Ascending aorta (tissue), 2 donors: ENCODE measurements around the gene LPAR2. TPM values are rescaled to one million over a fixed set of nuclear protein-coding genes. Genes with fewer than 3 reads are reported as not detected.

Experiments
- DNase-seq, 2 donors: peaks; one replicate each; pipeline ENCODE4 v3.0.0-alpha.2; 2019; ENCODE audit warnings: low spot score in 2 of 2
- H3K27ac ChIP-seq, 2 donors: fragments of 200-600 bp; sonication (generic); one replicate each; pipeline ENCODE4 v1.5.1; 2016 to 2017; ENCODE audit warnings: mild to moderate bottlenecking in 1 of 2
- H3K27me3 ChIP-seq: fragments of 200-600 bp; sonication (generic); one replicate; pipeline ENCODE4 v1.5.1; 2017
- H3K36me3 ChIP-seq, 2 donors: fragments of 200-600 bp; sonication (generic); one replicate each; pipeline ENCODE4 v1.5.1; 2016
- H3K4me1 ChIP-seq, 2 donors: fragments of 200-600 bp; sonication (generic); one replicate each; pipeline ENCODE4 v1.5.1; 2016 to 2017; ENCODE audit warnings: mild to moderate bottlenecking in 1 of 2
- H3K4me3 ChIP-seq, 2 donors: fragments of 200-600 bp; sonication (generic); one replicate each; pipeline ENCODE4 v1.5.1; 2016 to 2017; ENCODE audit warnings: mild to moderate bottlenecking in 1 of 2
- H3K9me3 ChIP-seq, 2 donors: fragments of 200-600 bp; sonication (generic); one replicate each; pipeline ENCODE4 v1.5.1; 2016
- intact Hi-C: fragments of 100-400 bp; cut with DNase I; formaldehyde crosslinking; loops from one replicate; pipeline ENCODE4 v1.15.1; 2023
- total RNA-seq: library from RNA; depleted of rRNA; stranded (reverse); fragments of >200 nt; gene quantifications from one replicate; pipeline ENCODE4 v1.1.0, GENCODE V29; 2016
- TF ChIP-seq, protein P1 (sequence below), 3 experiments: fragments of 200-600 bp in 2 of 3; fragments of 450-650 bp in 1 of 3; sonication (generic) in 2 of 3; IDR thresholded peaks; one replicate each; pipeline ENCODE4 v1.5.1; 2016 to 2019; ENCODE audit warnings: antibody characterized with exemption in 3 of 3, mild to moderate bottlenecking in 1 of 3, moderate library complexity in 1 of 3

Gene LPAR2
- total RNA-seq, 1 donor from 2014 or later, result 0.75 TPM

DNA sequence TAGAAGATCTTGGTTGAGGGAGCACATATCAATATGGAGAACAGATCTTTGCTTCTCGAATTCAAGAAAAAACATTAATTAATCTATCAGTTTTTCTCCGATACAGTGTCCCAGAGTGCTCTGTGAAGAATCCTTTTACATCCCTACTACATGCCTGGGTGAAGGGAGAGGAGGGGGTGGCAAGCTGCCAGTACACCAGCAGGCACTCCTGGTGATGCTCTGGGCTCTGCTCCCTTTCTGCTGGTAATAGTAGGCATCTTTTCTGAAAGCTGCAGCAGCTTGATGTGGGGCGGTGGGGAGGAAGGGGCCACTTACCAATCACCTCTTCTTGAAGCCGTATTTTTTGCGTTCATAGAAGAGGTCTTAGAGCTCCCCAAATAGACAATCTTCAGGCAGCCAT, 40.2 kb downstream of the LPAR2 start:
- intact Hi-C loops, result no loop called here
- Histone ChIP-seq H3K4me1 (no peaks in the 10 kb centered on the region), H3K36me3 (no peaks in the 10 kb centered on the region), H3K27ac (no peak overlapping the region), H3K4me3 (no peak overlapping the region), H3K27me3 (no peaks in the 10 kb centered on the region), H3K9me3 (no peaks in the 10 kb centered on the region)
- DNase-seq, result no peak
- TF ChIP-seq, protein P1, sequence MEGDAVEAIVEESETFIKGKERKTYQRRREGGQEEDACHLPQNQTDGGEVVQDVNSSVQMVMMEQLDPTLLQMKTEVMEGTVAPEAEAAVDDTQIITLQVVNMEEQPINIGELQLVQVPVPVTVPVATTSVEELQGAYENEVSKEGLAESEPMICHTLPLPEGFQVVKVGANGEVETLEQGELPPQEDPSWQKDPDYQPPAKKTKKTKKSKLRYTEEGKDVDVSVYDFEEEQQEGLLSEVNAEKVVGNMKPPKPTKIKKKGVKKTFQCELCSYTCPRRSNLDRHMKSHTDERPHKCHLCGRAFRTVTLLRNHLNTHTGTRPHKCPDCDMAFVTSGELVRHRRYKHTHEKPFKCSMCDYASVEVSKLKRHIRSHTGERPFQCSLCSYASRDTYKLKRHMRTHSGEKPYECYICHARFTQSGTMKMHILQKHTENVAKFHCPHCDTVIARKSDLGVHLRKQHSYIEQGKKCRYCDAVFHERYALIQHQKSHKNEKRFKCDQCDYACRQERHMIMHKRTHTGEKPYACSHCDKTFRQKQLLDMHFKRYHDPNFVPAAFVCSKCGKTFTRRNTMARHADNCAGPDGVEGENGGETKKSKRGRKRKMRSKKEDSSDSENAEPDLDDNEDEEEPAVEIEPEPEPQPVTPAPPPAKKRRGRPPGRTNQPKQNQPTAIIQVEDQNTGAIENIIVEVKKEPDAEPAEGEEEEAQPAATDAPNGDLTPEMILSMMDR (IDR thresholded peaks at IDR 0.05), result no peak

DNA sequence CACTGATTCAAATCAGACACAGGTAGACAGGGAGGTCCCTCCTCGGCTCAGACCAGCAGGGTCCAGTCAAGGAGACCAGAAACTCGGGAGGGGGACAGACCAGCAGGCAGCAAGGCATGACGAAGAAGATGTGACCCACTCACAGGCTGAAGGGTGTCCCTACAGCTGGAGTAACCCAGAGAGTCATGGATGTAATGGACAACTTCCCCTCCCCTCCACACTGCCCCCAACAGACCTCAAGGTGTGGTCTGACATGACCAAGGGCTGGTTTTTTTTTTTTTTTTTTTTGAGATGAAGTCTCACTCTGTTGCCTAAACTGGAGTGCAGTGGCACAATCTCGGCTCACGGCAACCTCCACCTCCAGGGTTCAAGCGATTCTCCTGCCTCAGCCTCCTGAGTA, 43.7 kb downstream of the LPAR2 start:
- no peaks in the 10 kb centered on the region for H3K9me3 ChIP-seq
- intact Hi-C loops, result no loop called here
- no peaks in the 10 kb centered on the region for H3K4me1 ChIP-seq
- H3K27ac ChIP-seq, result no peak overlapping the region
- TF ChIP-seq, protein P1 (IDR thresholded peaks at IDR 0.05), result no peak
- no peak for DNase-seq
- no peaks in the 10 kb centered on the region for H3K36me3 ChIP-seq
- no peak overlapping the region for H3K4me3 ChIP-seq
- H3K27me3 ChIP-seq, result no peaks in the 10 kb centered on the region

DNA sequence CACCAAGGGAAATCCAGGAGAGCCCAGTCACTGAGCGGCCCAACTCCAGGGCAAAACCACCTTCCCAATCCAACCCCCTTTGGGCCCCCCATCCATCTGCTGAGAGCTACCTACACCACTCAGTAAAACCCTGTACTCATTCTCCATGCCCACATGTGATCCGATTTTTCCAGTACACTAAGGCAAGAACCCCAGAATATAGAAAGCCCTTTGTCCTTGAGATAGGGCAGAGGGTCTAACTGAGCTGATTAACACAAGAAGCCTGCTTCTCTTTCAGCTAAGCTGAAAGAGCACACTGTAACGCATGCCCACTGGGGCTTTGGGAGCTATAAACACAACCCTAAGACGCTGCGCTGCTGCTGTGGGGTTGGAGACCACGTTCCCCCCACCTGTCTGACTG, 45.5 kb downstream of the LPAR2 start:
- H3K9me3 ChIP-seq, result no peaks in the 10 kb centered on the region
- no peak overlapping the region for H3K27ac ChIP-seq
- TF ChIP-seq, protein P1 (IDR thresholded peaks at IDR 0.05), result no peak
- no peaks in the 10 kb centered on the region for H3K4me1 ChIP-seq
- no peaks in the 10 kb centered on the region for H3K36me3 ChIP-seq
- no peaks in the 10 kb centered on the region for H3K27me3 ChIP-seq
- no peak overlapping the region for H3K4me3 ChIP-seq
- no peak for DNase-seq
- intact Hi-C loops, result no loop called here

DNA sequence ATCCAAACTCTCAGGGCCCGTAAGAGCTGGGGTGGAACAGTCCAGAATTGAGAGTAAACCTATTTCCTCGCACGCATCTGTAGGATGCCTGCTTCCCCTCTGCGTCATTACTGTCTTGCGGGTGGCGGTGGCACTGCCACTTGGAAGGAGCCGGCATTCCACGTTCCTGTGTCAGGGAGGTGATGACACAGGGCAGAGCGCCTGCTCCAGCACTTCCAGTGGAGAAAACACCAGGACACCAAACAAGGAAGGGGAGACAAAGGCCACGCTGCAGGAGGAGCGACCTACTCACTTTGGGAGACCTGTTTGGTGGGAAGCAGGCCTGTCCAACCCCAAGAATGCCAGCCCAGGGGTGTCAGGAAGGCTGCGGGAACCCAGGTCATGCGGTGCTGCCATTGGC, 46.6 kb downstream of the LPAR2 start:
- intact Hi-C loops, result no loop called here

DNA sequence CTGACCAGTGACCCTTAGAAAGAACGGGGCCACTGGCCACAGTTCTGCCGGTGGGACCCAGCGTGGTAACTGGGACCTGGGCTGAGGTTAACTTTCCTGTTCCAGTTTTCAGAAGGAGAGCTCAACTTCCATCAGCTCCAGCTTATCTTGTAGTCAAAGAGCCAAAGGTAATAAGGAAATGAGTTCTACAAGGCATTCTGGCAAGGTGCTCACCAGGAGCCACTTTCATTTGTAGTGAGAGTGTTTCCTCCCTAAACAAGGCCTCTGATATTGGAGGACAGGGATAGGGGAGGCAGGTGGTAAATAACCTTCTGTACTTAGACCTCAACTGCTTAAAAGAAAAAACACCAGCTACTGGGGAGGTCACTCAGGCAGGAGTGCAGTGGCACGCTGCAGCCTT, 47.6 kb downstream of the LPAR2 start:
- Histone ChIP-seq H3K36me3 (no peaks in the 10 kb centered on the region), H3K27me3 (no peaks in the 10 kb centered on the region), H3K27ac (no peak overlapping the region), H3K4me3 (no peak overlapping the region), H3K9me3 (no peaks in the 10 kb centered on the region), H3K4me1 (no peaks in the 10 kb centered on the region)
- DNase-seq, result no peak
- TF ChIP-seq, protein P1 (IDR thresholded peaks at IDR 0.05), result no peak
- intact Hi-C loops, result no loop called here

More for the DNA sequence above, 46.6 kb downstream of the LPAR2 start:
- Histone ChIP-seq H3K9me3 (no peaks in the 10 kb centered on the region), H3K4me3 (no peak overlapping the region), H3K36me3 (no peaks in the 10 kb centered on the region), H3K4me1 (no peaks in the 10 kb centered on the region), H3K27me3 (no peaks in the 10 kb centered on the region), H3K27ac (no peak overlapping the region)
- TF ChIP-seq, protein P1 (IDR thresholded peaks at IDR 0.05), result no peak
- DNase-seq, result no peak
